PC-9 (cell line): Measurements from ENCODE around the gene SLC9A3. TPM values are rescaled to one million over a fixed set of nuclear protein-coding genes. Genes with fewer than 3 reads are reported as not detected.

Experiments used
- BruUV-seq: library from RNA; stranded (reverse); fragments of 400-500 nt; replicated peaks from 2 replicates; lab custom pipeline; 2021; lab: Mats Ljungman, UMichigan
- CTCF ChIA-PET: fragments of 300-600 bp; sonication (Branson Sonifier 250); formaldehyde crosslinking; loops from one replicate; lab custom pipeline; 2022; ENCODE audit warnings: antibody characterized with exemption; lab: Charles Lee
- POLR2A ChIA-PET: fragments of 300-600 bp; sonication (Branson Sonifier 250); formaldehyde crosslinking; loops from one replicate; lab custom pipeline; 2022; ENCODE audit warnings: antibody characterized with exemption; ENCODE audit not compliant: unreplicated experiment; lab: Charles Lee
- DNase-seq, 2 experiments: peaks; one replicate each; pipeline versions ENCODE4 v3.0.0 to v3.0.0-alpha.2; 2015 to 2022; ENCODE audit warnings: mixed read lengths in 1 of 2
- H2AFZ ChIP-seq: fragments of 200-600 bp; sonication (generic); 2 replicates; pipeline ENCODE4 v1.8.1; 2017; ENCODE audit warnings: antibody characterized with exemption
- H3F3A ChIP-seq: fragments of 200-600 bp; sonication (generic); 2 replicates; pipeline ENCODE4 v1.8.1; 2017; ENCODE audit warnings: antibody characterized with exemption, mild to moderate bottlenecking, low read depth; ENCODE audit not compliant: insufficient read depth
- H3K27ac ChIP-seq: fragments of 200-600 bp; sonication (generic); 2 replicates; pipeline ENCODE4 v1.6.1; 2016; ENCODE audit warnings: mixed run types
- H3K27me3 ChIP-seq: fragments of 200-600 bp; sonication (generic); 2 replicates; pipeline ENCODE4 v1.6.1; 2016; ENCODE audit warnings: low read depth, mixed run types; ENCODE audit not compliant: insufficient read depth
- H3K36me3 ChIP-seq: fragments of 200-600 bp; sonication (generic); 2 replicates; pipeline ENCODE4 v1.6.1; 2016; ENCODE audit warnings: low read depth, mixed run types
- H3K4me1 ChIP-seq: fragments of 200-600 bp; sonication (generic); replicated peaks from 2 replicates; pipeline ENCODE4 v1.6.1; 2016; ENCODE audit warnings: mixed run types; ENCODE audit not compliant: insufficient read depth
- H3K4me2 ChIP-seq: fragments of 200-600 bp; sonication (generic); 2 replicates; pipeline ENCODE4 v1.6.1; 2017; ENCODE audit warnings: mixed run types
- H3K4me3 ChIP-seq: fragments of 200-600 bp; sonication (generic); 2 replicates; pipeline ENCODE4 v1.6.1; 2016; ENCODE audit warnings: mixed run types
- H3K79me2 ChIP-seq: fragments of 200-600 bp; sonication (generic); 2 replicates; pipeline ENCODE4 v1.6.1; 2017; ENCODE audit warnings: low read depth, mixed run types
- H3K9me2 ChIP-seq: fragments of 200-600 bp; sonication (generic); 2 replicates; pipeline ENCODE4 v1.8.1; 2017; ENCODE audit warnings: mild to moderate bottlenecking; ENCODE audit not compliant: insufficient read depth
- H3K9me3 ChIP-seq: fragments of 200-600 bp; sonication (generic); 2 replicates; pipeline ENCODE4 v1.8.1; 2016; ENCODE audit warnings: low read depth; ENCODE audit not compliant: insufficient read depth
- H4K20me1 ChIP-seq: fragments of 200-600 bp; sonication (generic); 2 replicates; pipeline ENCODE4 v1.8.1; 2017; ENCODE audit not compliant: insufficient read depth
- CTCF ChIP-seq: fragments of 200-600 bp; sonication (generic); conservative IDR thresholded peaks from 2 replicates; pipeline ENCODE4 v1.6.1; 2017; ENCODE audit warnings: mixed run types, antibody characterized with exemption, mild to moderate bottlenecking, moderate library complexity
- EZH2 ChIP-seq: fragments of 200-600 bp; sonication (generic); IDR thresholded peaks from 2 replicates; pipeline ENCODE4 v1.8.0; 2017; ENCODE audit warnings: antibody characterized with exemption, low read depth
- intact Hi-C: fragments of 100-400 bp; cut with micrococcal nuclease; formaldehyde crosslinking; loops from one replicate; pipeline ENCODE4 v1.10.0; 2022; ENCODE audit not compliant: unreplicated experiment
- total RNA-seq: library from RNA; stranded (reverse); gene quantifications from 2 replicates; pipeline ENCODE4 v1.2.3, GENCODE V29; 2021

SLC9A3 gene
- total RNA-seq, 1 experiment from 2014 or later: 5.6 TPM

- no TSS peak for BruUV-seq
- no peaks in the 10 kb centered on the region for H3K9me2 ChIP-seq
- H3K4me2 ChIP-seq: no peak overlapping the region
- TF ChIP-seq CTCF (no peak), EZH2 (no peak)
- DNase-seq: no peak
- no peak overlapping the region for H2AFZ ChIP-seq
- peaks cover 10% of the 10 kb centered on the region for H3K79me2 ChIP-seq
- CTCF ChIA-PET: no interaction called here
- H3K27me3 ChIP-seq: no peaks in the 10 kb centered on the region
- peaks cover 16% of the 10 kb centered on the region for H4K20me1 ChIP-seq
- intact Hi-C loops: no loop called here
- H3K27ac ChIP-seq: no peak overlapping the region
- peaks cover 10% of the 10 kb centered on the region for H3F3A ChIP-seq
- no peaks in the 10 kb centered on the region for H3K9me3 ChIP-seq
- POLR2A ChIA-PET: no interaction called here
- H3K4me1 ChIP-seq: peaks cover 15% of the 10 kb centered on the region
- no peak overlapping the region for H3K4me3 ChIP-seq
- H3K36me3 ChIP-seq: no peaks in the 10 kb centered on the region
These were observed 47.5 kb downstream of the SLC9A3 start for GRCh38 chr5:476814-477175.

GRCh38 chr5:476102-476813, 48.0 kb downstream of the SLC9A3 start:
- no peak for TF ChIP-seq CTCF
- TF ChIP-seq EZH2: no peak
- Histone ChIP-seq H3K9me2 (no peaks in the 10 kb centered on the region), H3K36me3 (no peaks in the 10 kb centered on the region), H3K4me1 (peaks cover 21% of the 10 kb centered on the region), H3K4me2 (no peak overlapping the region), H3K27me3 (no peaks in the 10 kb centered on the region), H4K20me1 (peaks cover 21% of the 10 kb centered on the region), H3K4me3 (no peak overlapping the region), H2AFZ (no peak overlapping the region), H3K79me2 (peaks cover 15% of the 10 kb centered on the region), H3K9me3 (no peaks in the 10 kb centered on the region), H3K27ac (no peak overlapping the region), H3F3A (peaks cover 14% of the 10 kb centered on the region)
- intact Hi-C loops: no loop called here
- CTCF ChIA-PET: no interaction called here
- BruUV-seq: no TSS peak
- no peak for DNase-seq
- POLR2A ChIA-PET: no interaction called here

- no peaks in the 10 kb centered on the region for H3K9me2 ChIP-seq
- BruUV-seq: TSS peak; percentile 7
- H3K27me3 ChIP-seq: no peaks in the 10 kb centered on the region
- H4K20me1 ChIP-seq: peaks cover 24% of the 10 kb centered on the region
- CTCF ChIA-PET: no interaction called here
- POLR2A ChIA-PET: no interaction called here
- no peak for DNase-seq
- H3K9me3 ChIP-seq: no peaks in the 10 kb centered on the region
- H3K27ac ChIP-seq: no peak overlapping the region
- TF ChIP-seq EZH2 (no peak), CTCF (no peak)
- no peak overlapping the region for H3K4me2 ChIP-seq
- intact Hi-C loops: no loop called here
- H3K4me1 ChIP-seq: peaks cover 23% of the 10 kb centered on the region
- H2AFZ ChIP-seq: no peak overlapping the region
- H3K79me2 ChIP-seq: peaks cover 20% of the 10 kb centered on the region
- H3F3A ChIP-seq: peaks cover 10% of the 10 kb centered on the region
- H3K4me3 ChIP-seq: no peak overlapping the region
- H3K36me3 ChIP-seq: no peaks in the 10 kb centered on the region
These were observed 48.5 kb downstream of the SLC9A3 start for GRCh38 chr5:475704-476101.
